C4-2B (cell line): ENCODE measurements around the gene ATG4D.

Experiments
- ZFX ChIP-seq: fragments of 450-650 bp; IDR thresholded peaks from 2 replicates; pipeline ENCODE4 v1.6.1; 2017
- TF ChIP-seq, protein P1 (sequence below): fragments of 450-650 bp; conservative IDR thresholded peaks from 2 replicates; pipeline ENCODE4 v1.5.1; 2017; ENCODE audit warnings: mild to moderate bottlenecking

DNA sequence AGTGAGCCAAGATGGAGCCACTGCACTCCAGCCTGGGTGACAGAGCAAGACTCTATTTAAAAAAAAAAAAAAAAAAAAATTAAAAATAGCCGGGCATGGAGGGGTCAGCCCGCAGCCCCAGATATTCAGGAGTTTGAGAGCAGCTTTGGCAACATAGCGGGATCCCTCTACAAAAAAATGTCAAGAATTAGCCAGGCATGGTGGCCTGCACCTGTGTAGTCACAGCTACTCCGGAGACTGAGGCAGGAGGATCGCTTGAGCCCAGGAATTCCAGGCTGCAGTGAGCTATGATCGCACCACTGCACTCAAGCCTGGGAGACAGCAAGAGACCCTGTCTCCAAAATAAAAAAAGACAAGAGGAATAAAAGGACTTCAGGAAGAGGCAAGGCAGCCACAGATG lies 42.7 kb downstream of the ATG4D start:
- TF ChIP-seq, protein P1, sequence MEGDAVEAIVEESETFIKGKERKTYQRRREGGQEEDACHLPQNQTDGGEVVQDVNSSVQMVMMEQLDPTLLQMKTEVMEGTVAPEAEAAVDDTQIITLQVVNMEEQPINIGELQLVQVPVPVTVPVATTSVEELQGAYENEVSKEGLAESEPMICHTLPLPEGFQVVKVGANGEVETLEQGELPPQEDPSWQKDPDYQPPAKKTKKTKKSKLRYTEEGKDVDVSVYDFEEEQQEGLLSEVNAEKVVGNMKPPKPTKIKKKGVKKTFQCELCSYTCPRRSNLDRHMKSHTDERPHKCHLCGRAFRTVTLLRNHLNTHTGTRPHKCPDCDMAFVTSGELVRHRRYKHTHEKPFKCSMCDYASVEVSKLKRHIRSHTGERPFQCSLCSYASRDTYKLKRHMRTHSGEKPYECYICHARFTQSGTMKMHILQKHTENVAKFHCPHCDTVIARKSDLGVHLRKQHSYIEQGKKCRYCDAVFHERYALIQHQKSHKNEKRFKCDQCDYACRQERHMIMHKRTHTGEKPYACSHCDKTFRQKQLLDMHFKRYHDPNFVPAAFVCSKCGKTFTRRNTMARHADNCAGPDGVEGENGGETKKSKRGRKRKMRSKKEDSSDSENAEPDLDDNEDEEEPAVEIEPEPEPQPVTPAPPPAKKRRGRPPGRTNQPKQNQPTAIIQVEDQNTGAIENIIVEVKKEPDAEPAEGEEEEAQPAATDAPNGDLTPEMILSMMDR, result no peak
- TF ChIP-seq ZFX, result no peak
